ENCODE data around the gene FAM111A. TPM values are rescaled to one million over a fixed set of nuclear protein-coding genes. Genes with fewer than 3 reads are reported as not detected.
A peak's percentile ranks its signal among the peaks of the same experiment; 100 is the strongest.

FAM111A gene
- total RNA-seq, 1 experiment from 2014 or later = 84.4 TPM

- no peak for DNase-seq (ENCODE audit: low spot score)
Measured at GRCh38 chr11:59141673-59142460, 789 bp upstream of the FAM111A start.

- DNase-seq (ENCODE audit: low spot score) = no peak
Measured at GRCh38 chr11:59144096-59144495, 1.4 kb downstream of the FAM111A start.

GRCh38 chr11:59144579-59145345 lies 2.1 kb downstream of the FAM111A start:
- DNase-seq (ENCODE audit: low spot score) = peak; percentile 93

- DNase-seq (ENCODE audit: low spot score) = no peak
Measured at GRCh38 chr11:59145534-59145933, 2.9 kb downstream of the FAM111A start.

- no peak for DNase-seq (ENCODE audit: low spot score)
Measured at GRCh38 chr11:59151761-59152160, 9.1 kb downstream of the FAM111A start.

- DNase-seq (ENCODE audit: low spot score) = no peak
Measured at GRCh38 chr11:59152312-59152951, 9.8 kb downstream of the FAM111A start.

- DNase-seq (ENCODE audit: low spot score) = no peak
Measured at GRCh38 chr11:59154610-59155009, 12.0 kb downstream of the FAM111A start.

GRCh38 chr11:59157433-59157832 lies 14.8 kb downstream of the FAM111A start:
- no peak for DNase-seq (ENCODE audit: low spot score)

GRCh38 chr11:59158206-59159068 lies 15.8 kb downstream of the FAM111A start:
- DNase-seq (ENCODE audit: low spot score) = peak; percentile 65

GRCh38 chr11:59164028-59164427 lies 21.4 kb downstream of the FAM111A start:
- DNase-seq (ENCODE audit: low spot score) = no peak

GRCh38 chr11:59171508-59172322 lies 29.1 kb downstream of the FAM111A start, which contains the start of gene DTX4:
TSS of gene DTX4 (plus strand) at chr11:59172132. CDS start at chr11:59172596, 464 bp downstream.
- DNase-seq (ENCODE audit: low spot score) = peak; percentile 90

GRCh38 chr11:59172345-59173079 lies 29.9 kb downstream of the FAM111A start:
- DNase-seq (ENCODE audit: low spot score) = no peak

GRCh38 chr11:59173080-59173963 lies 30.7 kb downstream of the FAM111A start:
- no peak for DNase-seq (ENCODE audit: low spot score)

- DNase-seq (ENCODE audit: low spot score) = peak; percentile 25
Measured at GRCh38 chr11:59173964-59174663, 31.5 kb downstream of the FAM111A start.

- DNase-seq (ENCODE audit: low spot score) = peak; percentile 45
Measured at GRCh38 chr11:59174664-59175033, 32.0 kb downstream of the FAM111A start.

GRCh38 chr11:59175091-59175501 lies 32.4 kb downstream of the FAM111A start:
- DNase-seq (ENCODE audit: low spot score) = no peak

GRCh38 chr11:59176330-59176729 lies 33.7 kb downstream of the FAM111A start:
- no peak for DNase-seq (ENCODE audit: low spot score)

- no peak for DNase-seq (ENCODE audit: low spot score)
Measured at GRCh38 chr11:59178402-59178801, 35.7 kb downstream of the FAM111A start.

All from H4 (cell line).